Mesendoderm (in vitro differentiated cells): ENCODE measurements around the gene RGS6.

Experiments
- DNase-seq: peaks from one replicate; pipeline ENCODE4 v3.0.0; 2013
- H2AK5ac ChIP-seq: 2 replicates; pipeline ENCODE4 v1.6.1; 2013; ENCODE audit warnings: low read length, inconsistent platforms
- H2BK120ac ChIP-seq: 2 replicates; pipeline ENCODE4 v1.6.1; 2013; ENCODE audit warnings: low read depth, mild to moderate bottlenecking, low read length, moderate library complexity, mixed read lengths
- H2BK15ac ChIP-seq: replicated peaks from 2 replicates; pipeline ENCODE4 v1.6.1; 2013; ENCODE audit warnings: low read depth, mild to moderate bottlenecking, moderate library complexity
- H2BK5ac ChIP-seq: 2 replicates; pipeline ENCODE4 v1.6.1; 2013; ENCODE audit warnings: low read length, inconsistent platforms
- H3K18ac ChIP-seq: 2 replicates; pipeline ENCODE4 v1.6.1; 2013; ENCODE audit warnings: mild to moderate bottlenecking, low read length, mixed read lengths
- H3K23ac ChIP-seq: one replicate; pipeline ENCODE4 v1.6.1; 2013; ENCODE audit warnings: low read length
- H3K27ac ChIP-seq: 2 replicates; pipeline ENCODE4 v1.5.1; 2013; ENCODE audit warnings: low read depth, mild to moderate bottlenecking, inconsistent platforms, low read length, moderate library complexity
- H3K27me3 ChIP-seq: 2 replicates; pipeline ENCODE4 v1.6.1; 2013; ENCODE audit warnings: low read length, control low read depth, mild to moderate bottlenecking, inconsistent platforms; ENCODE audit not compliant: insufficient read depth, poor library complexity
- H3K36me3 ChIP-seq: 2 replicates; pipeline ENCODE4 v1.6.1; 2013; ENCODE audit warnings: low read length, inconsistent platforms; ENCODE audit not compliant: control insufficient read depth, insufficient read depth
- H3K4ac ChIP-seq: one replicate; pipeline ENCODE4 v1.6.1; 2013; ENCODE audit warnings: low read depth, mild to moderate bottlenecking, low read length, moderate library complexity
- H3K4me1 ChIP-seq: 2 replicates; pipeline ENCODE4 v1.6.1; 2013; ENCODE audit warnings: low read depth, low read length, inconsistent platforms; ENCODE audit not compliant: control insufficient read depth
- H3K4me2 ChIP-seq: 2 replicates; pipeline ENCODE4 v1.6.1; 2013; ENCODE audit warnings: low read length
- H3K4me3 ChIP-seq: 2 replicates; pipeline ENCODE4 v1.5.1; 2013; ENCODE audit warnings: mild to moderate bottlenecking, low read length
- H3K56ac ChIP-seq: one replicate; pipeline ENCODE4 v1.6.1; 2013; ENCODE audit warnings: low read length
- H3K79me1 ChIP-seq: 2 replicates; pipeline ENCODE4 v1.6.1; 2013; ENCODE audit warnings: low read length, inconsistent platforms
- H3K79me2 ChIP-seq: 2 replicates; pipeline ENCODE4 v1.6.1; 2013; ENCODE audit warnings: mild to moderate bottlenecking, low read length; ENCODE audit not compliant: control insufficient read depth, insufficient read depth
- H3K9ac ChIP-seq: 2 replicates; pipeline ENCODE4 v1.6.1; 2013; ENCODE audit warnings: low read length, inconsistent platforms
- H4K5ac ChIP-seq: one replicate; pipeline ENCODE4 v1.6.1; 2013; ENCODE audit warnings: low read length
- H4K8ac ChIP-seq: one replicate; pipeline ENCODE4 v1.6.1; 2013; ENCODE audit warnings: low read depth, mild to moderate bottlenecking, control low read depth, low read length, moderate library complexity
- WGBS: extraction: QIAGEN DNeasy Blood & Tissue Kit; methylation state at CpG from one replicate; pipeline ENCODE4 v1.1.7; 2013; ENCODE audit warnings: low lambda C conversion rate, missing lambda C conversion rate; ENCODE audit not compliant: insufficient coverage; ENCODE audit errors: extremely low coverage; 5-methylcytosine and 5-hydroxymethylcytosine counted together

RGS6 gene

GRCh38 chr14:71891970-71892369 is 40.3 kb upstream of the RGS6 start:
- H3K4me1 ChIP-seq = peaks cover 2% of the 10 kb centered on the region
- no peak overlapping the region for H3K4me2 ChIP-seq
- no peak overlapping the region for H2BK5ac ChIP-seq
- no peak overlapping the region for H3K18ac ChIP-seq
- no peak overlapping the region for H4K8ac ChIP-seq
- no peak overlapping the region for H3K9ac ChIP-seq
- no peak overlapping the region for H3K4me3 ChIP-seq
- no peak overlapping the region for H4K5ac ChIP-seq
- no peak overlapping the region for H3K56ac ChIP-seq
- H3K27ac ChIP-seq = no peak overlapping the region
- no peak overlapping the region for H3K4ac ChIP-seq
- peak; percentile 69 for DNase-seq
- no peak overlapping the region for H2BK120ac ChIP-seq
- no peaks in the 10 kb centered on the region for H3K79me2 ChIP-seq
- no peaks in the 10 kb centered on the region for H3K79me1 ChIP-seq
- no peak overlapping the region for H2AK5ac ChIP-seq
- no peaks in the 10 kb centered on the region for H3K36me3 ChIP-seq
- no peak overlapping the region for H3K23ac ChIP-seq
- no peaks in the 10 kb centered on the region for H3K27me3 ChIP-seq
- H2BK15ac ChIP-seq = no peak overlapping the region
- no CpG with 5 or more reads among the region's 1 CpG for WGBS

- Histone ChIP-seq H3K4me2 (no peak overlapping the region), H3K18ac (no peak overlapping the region), H4K8ac (no peak overlapping the region), H3K23ac (no peak overlapping the region), H3K79me1 (no peaks in the 10 kb centered on the region), H2BK15ac (no peak overlapping the region), H3K27me3 (no peaks in the 10 kb centered on the region), H4K5ac (no peak overlapping the region), H3K9ac (no peak overlapping the region), H3K27ac (no peak overlapping the region), H3K56ac (no peak overlapping the region), H3K4me3 (no peak overlapping the region), H3K36me3 (no peaks in the 10 kb centered on the region), H3K79me2 (no peaks in the 10 kb centered on the region), H3K4me1 (no peaks in the 10 kb centered on the region), H2BK120ac (no peak overlapping the region), H2AK5ac (no peak overlapping the region), H2BK5ac (no peak overlapping the region), H3K4ac (no peak overlapping the region)
- WGBS = no CpG with 5 or more reads among the region's 4 CpGs
- no peak for DNase-seq
Measured at GRCh38 chr14:71905031-71905430, 27.2 kb upstream of the RGS6 start.

- no peak overlapping the region for H3K56ac ChIP-seq
- no peaks in the 10 kb centered on the region for H3K27me3 ChIP-seq
- H2BK5ac ChIP-seq = no peak overlapping the region
- H4K8ac ChIP-seq = no peak overlapping the region
- no peaks in the 10 kb centered on the region for H3K79me2 ChIP-seq
- H3K4me1 ChIP-seq = no peaks in the 10 kb centered on the region
- no peaks in the 10 kb centered on the region for H3K36me3 ChIP-seq
- no peak overlapping the region for H2AK5ac ChIP-seq
- H2BK120ac ChIP-seq = no peak overlapping the region
- H3K4me3 ChIP-seq = no peak overlapping the region
- H2BK15ac ChIP-seq = no peak overlapping the region
- no peaks in the 10 kb centered on the region for H3K79me1 ChIP-seq
- H3K9ac ChIP-seq = no peak overlapping the region
- H3K4me2 ChIP-seq = no peak overlapping the region
- no peak for DNase-seq
- no peak overlapping the region for H3K23ac ChIP-seq
- no peak overlapping the region for H3K27ac ChIP-seq
- WGBS = no CpG with 5 or more reads among the region's 7 CpGs
- no peak overlapping the region for H3K18ac ChIP-seq
- H4K5ac ChIP-seq = no peak overlapping the region
- H3K4ac ChIP-seq = no peak overlapping the region
Measured at GRCh38 chr14:71905860-71906259, 26.4 kb upstream of the RGS6 start.

- Histone ChIP-seq H3K79me1 (no peaks in the 10 kb centered on the region), H3K36me3 (no peaks in the 10 kb centered on the region), H2AK5ac (no peak overlapping the region), H3K9ac (no peak overlapping the region), H2BK15ac (no peak overlapping the region), H3K23ac (no peak overlapping the region), H4K5ac (no peak overlapping the region), H2BK120ac (no peak overlapping the region), H3K4me1 (no peaks in the 10 kb centered on the region), H3K56ac (no peak overlapping the region), H3K79me2 (no peaks in the 10 kb centered on the region), H3K18ac (no peak overlapping the region), H3K27ac (no peak overlapping the region), H3K4me2 (no peak overlapping the region), H3K4me3 (no peak overlapping the region), H3K4ac (no peak overlapping the region), H4K8ac (no peak overlapping the region), H3K27me3 (no peaks in the 10 kb centered on the region), H2BK5ac (no peak overlapping the region)
- DNase-seq = peak; percentile 14
- no CpG with 5 or more reads among the region's 10 CpGs for WGBS
Measured at GRCh38 chr14:71907793-71908515, 24.3 kb upstream of the RGS6 start.

GRCh38 chr14:71911669-71912068 is 20.6 kb upstream of the RGS6 start:
- Histone ChIP-seq H3K4me2 (no peak overlapping the region), H2BK120ac (no peak overlapping the region), H3K36me3 (no peaks in the 10 kb centered on the region), H3K18ac (no peak overlapping the region), H3K56ac (no peak overlapping the region), H3K27me3 (no peaks in the 10 kb centered on the region), H4K8ac (no peak overlapping the region), H3K9ac (no peak overlapping the region), H3K27ac (no peak overlapping the region), H3K79me2 (no peaks in the 10 kb centered on the region), H3K79me1 (no peaks in the 10 kb centered on the region), H4K5ac (no peak overlapping the region), H3K4me1 (no peaks in the 10 kb centered on the region), H3K4ac (no peak overlapping the region), H2BK5ac (no peak overlapping the region), H2AK5ac (no peak overlapping the region), H2BK15ac (no peak overlapping the region), H3K23ac (no peak overlapping the region), H3K4me3 (no peak overlapping the region)
- WGBS = no CpG with 5 or more reads among the region's 5 CpGs
- DNase-seq = no peak

GRCh38 chr14:71913342-71913741 is 18.9 kb upstream of the RGS6 start:
- Histone ChIP-seq H3K4me3 (no peak overlapping the region), H4K8ac (no peak overlapping the region), H3K4ac (no peak overlapping the region), H2BK120ac (no peak overlapping the region), H2BK5ac (no peak overlapping the region), H3K4me1 (no peaks in the 10 kb centered on the region), H3K36me3 (no peaks in the 10 kb centered on the region), H3K4me2 (no peak overlapping the region), H2AK5ac (no peak overlapping the region), H3K23ac (no peak overlapping the region), H3K27ac (no peak overlapping the region), H3K56ac (no peak overlapping the region), H3K79me1 (no peaks in the 10 kb centered on the region), H3K9ac (no peak overlapping the region), H2BK15ac (no peak overlapping the region), H3K18ac (no peak overlapping the region), H4K5ac (no peak overlapping the region), H3K27me3 (no peaks in the 10 kb centered on the region), H3K79me2 (no peaks in the 10 kb centered on the region)
- no CpG with 5 or more reads among the region's 5 CpGs for WGBS
- no peak for DNase-seq
